Mesenchymal stem cell (in vitro differentiated cells and primary cell): ENCODE data around the gene CXCR6.

Experiments
- DNase-seq: peaks from one replicate; pipeline ENCODE4 v3.0.0-alpha.2; 2013
- H2AFZ ChIP-seq: one replicate; pipeline ENCODE4 v1.6.1; 2013; ENCODE audit warnings: low read depth, mild to moderate bottlenecking, control low read depth, inconsistent platforms, low read length, moderate library complexity
- H2AK5ac ChIP-seq: 2 replicates; pipeline ENCODE4 v1.6.1; 2013; ENCODE audit warnings: low read length, moderate library complexity, mild to moderate bottlenecking, inconsistent platforms; ENCODE audit not compliant: severe bottlenecking
- H2BK120ac ChIP-seq: one replicate; pipeline ENCODE4 v1.6.1; 2013; ENCODE audit warnings: low read depth, mild to moderate bottlenecking, inconsistent platforms, low read length, moderate library complexity
- H2BK12ac ChIP-seq, 2 experiments: one replicate each; pipeline ENCODE4 v1.6.1; 2013; ENCODE audit warnings: inconsistent platforms in 2 of 2, low read length in 2 of 2, mild to moderate bottlenecking in 2 of 2, moderate library complexity in 2 of 2, control low read depth in 1 of 2
- H2BK15ac ChIP-seq: one replicate; pipeline ENCODE4 v1.6.1; 2013; ENCODE audit warnings: mild to moderate bottlenecking, low read depth, inconsistent platforms; ENCODE audit not compliant: poor library complexity, severe bottlenecking
- H2BK5ac ChIP-seq: 2 replicates; pipeline ENCODE4 v1.6.1; 2013; ENCODE audit warnings: low read depth, mild to moderate bottlenecking, low read length, control low read depth, inconsistent platforms; ENCODE audit not compliant: poor library complexity, severe bottlenecking
- H3K14ac ChIP-seq, 2 experiments: one replicate each; pipeline ENCODE4 v1.6.1; 2013; ENCODE audit warnings: inconsistent platforms in 2 of 2, low read length in 2 of 2, control low read depth in 1 of 2, mild to moderate bottlenecking in 1 of 2, moderate library complexity in 1 of 2
- H3K18ac ChIP-seq, 2 experiments: one replicate each; pipeline ENCODE4 v1.6.1; 2013; ENCODE audit warnings: inconsistent platforms in 2 of 2, low read length in 2 of 2, control low read depth in 1 of 2, low read depth in 1 of 2, mild to moderate bottlenecking in 1 of 2
- H3K23ac ChIP-seq, 2 experiments: one replicate each; pipeline ENCODE4 v1.6.1; 2013; ENCODE audit warnings: inconsistent platforms in 2 of 2, low read length in 2 of 2, mild to moderate bottlenecking in 2 of 2, moderate library complexity in 2 of 2, control low read depth in 1 of 2
- H3K27ac ChIP-seq: 2 replicates; pipeline ENCODE4 v1.5.1; 2013; ENCODE audit warnings: mild to moderate bottlenecking, moderate library complexity, low read length, control low read depth, inconsistent platforms; ENCODE audit not compliant: poor library complexity, severe bottlenecking
- H3K27me3 ChIP-seq, 2 experiments: 2 replicates each; pipeline versions ENCODE4 v1.6.1 to v1.7.0; 2013; ENCODE audit warnings: low read length in 2 of 2, mild to moderate bottlenecking in 2 of 2, moderate library complexity in 2 of 2, control low read depth in 1 of 2, inconsistent platforms in 1 of 2; ENCODE audit not compliant: control insufficient read depth in 1 of 2, insufficient read depth in 1 of 2
- H3K36me3 ChIP-seq, 2 experiments: 2 replicates each; pipeline versions ENCODE4 v1.6.1 to v1.7.0; 2013; ENCODE audit warnings: low read length in 2 of 2, control low read depth in 1 of 2, inconsistent platforms in 1 of 2, low read depth in 1 of 2, mild to moderate bottlenecking in 1 of 2; ENCODE audit not compliant: insufficient read depth in 2 of 2, control insufficient read depth in 1 of 2
- H3K4ac ChIP-seq, 2 experiments: one replicate each; pipeline ENCODE4 v1.6.1; 2013; ENCODE audit warnings: inconsistent platforms in 2 of 2, low read length in 2 of 2, mild to moderate bottlenecking in 2 of 2, moderate library complexity in 2 of 2, control low read depth in 1 of 2, low read depth in 1 of 2
- H3K4me1 ChIP-seq: 2 replicates; pipeline ENCODE4 v1.6.1; 2013; ENCODE audit warnings: low read depth, low read length, control low read depth; ENCODE audit not compliant: control insufficient read depth, insufficient read depth
- H3K4me2 ChIP-seq: 2 replicates; pipeline ENCODE4 v1.6.1; 2013; ENCODE audit warnings: low read length, mild to moderate bottlenecking, inconsistent platforms; ENCODE audit not compliant: poor library complexity, severe bottlenecking
- H3K4me3 ChIP-seq, 2 experiments: 2 replicates each; pipeline versions ENCODE4 v1.5.1 to v1.7.0; 2013; ENCODE audit warnings: low read length in 2 of 2, mild to moderate bottlenecking in 2 of 2, control low read depth in 1 of 2, low read depth in 1 of 2; ENCODE audit not compliant: insufficient read depth in 1 of 2
- H3K79me1 ChIP-seq: replicated peaks from 2 replicates; pipeline ENCODE4 v1.6.1; 2013; ENCODE audit warnings: mild to moderate bottlenecking, control low read depth, low read length, inconsistent platforms; ENCODE audit not compliant: poor library complexity, severe bottlenecking
- H3K9ac ChIP-seq: 2 replicates; pipeline ENCODE4 v1.7.0; 2013; ENCODE audit warnings: mild to moderate bottlenecking, low read length, moderate library complexity
- H3K9me3 ChIP-seq: 2 replicates; pipeline ENCODE4 v1.7.0; 2013; ENCODE audit warnings: mild to moderate bottlenecking, low read length; ENCODE audit not compliant: control insufficient read depth
- H4K8ac ChIP-seq: one replicate; pipeline ENCODE4 v1.6.1; 2013; ENCODE audit warnings: inconsistent platforms, mild to moderate bottlenecking, low read length, moderate library complexity
- H4K91ac ChIP-seq: one replicate; pipeline ENCODE4 v1.6.1; 2013; ENCODE audit warnings: mild to moderate bottlenecking, low read length, inconsistent platforms
- WGBS: methylation state at CpG from one replicate; pipeline ENCODE4 v1.1.7; 2013; ENCODE audit warnings: mixed read lengths; 5-methylcytosine and 5-hydroxymethylcytosine counted together

Gene CXCR6

DNA sequence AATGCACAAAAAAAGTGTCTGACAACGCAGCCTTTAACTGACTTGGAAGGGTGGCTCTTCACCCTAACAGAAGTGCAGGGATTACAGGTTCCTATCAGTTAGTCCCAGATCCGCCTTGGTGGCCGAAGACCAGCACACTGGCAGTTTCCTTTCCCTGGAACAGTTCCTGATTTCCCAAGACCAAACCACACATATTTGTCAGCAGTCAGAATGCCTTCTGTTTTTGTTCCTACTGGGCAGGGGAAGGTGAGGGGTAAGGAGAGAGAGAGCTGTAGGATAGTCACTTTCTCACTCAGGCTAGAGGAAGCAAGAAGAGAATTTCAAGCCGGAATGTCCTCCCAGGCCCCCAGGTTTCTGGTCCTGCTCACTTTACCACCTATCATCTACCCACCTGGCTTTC lies 9.2 kb downstream of the CXCR6 start:
- Histone ChIP-seq H3K23ac (no peak overlapping the region), H2BK120ac (no peak overlapping the region), H3K4me3 (no peak overlapping the region), H3K4ac (no peak overlapping the region), H4K91ac (no peak overlapping the region), H3K36me3 (peaks cover 59 to 97% of the 10 kb centered on the region in 2 experiments), H3K27ac (no peak overlapping the region), H3K4me2 (no peak overlapping the region), H2AFZ (no peak overlapping the region), H3K9ac (no peak overlapping the region), H2BK15ac (no peak overlapping the region), H4K8ac (no peak overlapping the region), H3K27me3 (no peaks in the 10 kb centered on the region), H3K18ac (no peak overlapping the region), H3K4me1 (no peaks in the 10 kb centered on the region), H3K9me3 (no peaks in the 10 kb centered on the region), H2AK5ac (no peak overlapping the region), H2BK5ac (no peak overlapping the region), H3K14ac (no peak overlapping the region), H3K79me1 (no peaks in the 10 kb centered on the region), H2BK12ac (no peak overlapping the region)
- DNase-seq: no peak
- 85% methylated on average over 3 of the region's 4 CpGs for WGBS

- no peak for DNase-seq
- 83% methylated on average over 4 of the region's 4 CpGs for WGBS
- H2AK5ac ChIP-seq: no peak overlapping the region
Observed at GRCh38 chr3:45953536-45953935, 10.3 kb downstream of the CXCR6 start.

GRCh38 chr3:45954306-45954705 lies 11.0 kb downstream of the CXCR6 start:
- Histone ChIP-seq H3K18ac (no peak overlapping the region), H2BK5ac (no peak overlapping the region), H3K27me3 (no peaks in the 10 kb centered on the region), H2AFZ (no peak overlapping the region), H4K91ac (no peak overlapping the region), H3K4me1 (no peaks in the 10 kb centered on the region), H3K23ac (no peak overlapping the region), H3K9ac (no peak overlapping the region), H2BK15ac (no peak overlapping the region), H3K9me3 (no peaks in the 10 kb centered on the region), H3K4ac (no peak overlapping the region), H3K79me1 (no peaks in the 10 kb centered on the region), H3K14ac (no peak overlapping the region), H2BK120ac (no peak overlapping the region), H2BK12ac (no peak overlapping the region), H3K27ac (no peak overlapping the region), H3K36me3 (peaks cover 67 to 97% of the 10 kb centered on the region in 2 experiments), H4K8ac (no peak overlapping the region), H3K4me2 (no peak overlapping the region), H2AK5ac (no peak overlapping the region), H3K4me3 (no peak overlapping the region)
- DNase-seq: no peak
- WGBS: 100% methylated on average over 3 of the region's 3 CpGs

More at GRCh38 chr3:45953536-45953935, 10.3 kb downstream of the CXCR6 start:
- Histone ChIP-seq H4K91ac (no peak overlapping the region), H3K4ac (no peak overlapping the region), H3K9me3 (no peaks in the 10 kb centered on the region), H4K8ac (no peak overlapping the region), H3K4me1 (no peaks in the 10 kb centered on the region), H3K36me3 (peaks cover 65 to 97% of the 10 kb centered on the region in 2 experiments), H3K27ac (no peak overlapping the region), H3K14ac (no peak overlapping the region), H3K27me3 (no peaks in the 10 kb centered on the region), H3K4me3 (no peak overlapping the region), H2AFZ (no peak overlapping the region), H3K9ac (no peak overlapping the region), H2BK15ac (no peak overlapping the region), H2BK5ac (no peak overlapping the region), H3K23ac (no peak overlapping the region), H2BK12ac (no peak overlapping the region), H3K79me1 (no peaks in the 10 kb centered on the region), H2BK120ac (no peak overlapping the region), H3K4me2 (no peak overlapping the region), H3K18ac (no peak overlapping the region)

DNA sequence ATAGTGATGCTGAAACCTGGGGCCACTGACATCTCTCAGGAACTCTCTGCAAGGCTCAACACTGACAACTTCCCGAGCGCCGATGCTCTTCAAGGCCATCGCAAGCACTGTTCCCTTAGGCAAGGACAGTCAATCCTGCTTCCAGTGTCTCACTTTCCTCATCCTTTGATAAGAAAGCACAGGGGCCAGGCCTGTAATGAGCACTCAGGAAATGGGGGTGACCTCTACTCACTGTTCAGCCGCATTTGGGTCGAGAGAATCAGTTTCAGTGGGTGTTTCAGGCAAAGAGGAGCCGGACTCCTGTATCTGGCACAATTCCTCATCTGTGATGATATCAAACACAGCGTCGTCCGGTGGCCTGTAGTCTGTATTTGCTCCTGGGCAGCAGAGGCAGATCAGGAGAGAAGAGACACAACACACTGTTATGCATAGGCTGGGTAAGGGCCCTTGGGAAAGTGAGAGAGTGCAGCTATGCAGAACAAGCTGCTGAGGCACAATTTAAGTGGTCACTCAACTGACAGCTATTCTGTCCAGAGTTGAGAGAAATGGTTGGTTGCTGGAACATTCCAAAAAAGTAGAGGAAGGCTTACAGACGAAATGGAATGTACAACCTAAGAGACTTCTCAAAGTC lies 11.9 kb downstream of the CXCR6 start:
- Histone ChIP-seq H3K4me2 (no peak overlapping the region), H2BK5ac (no peak overlapping the region), H3K36me3 (peaks cover 67 to 97% of the 10 kb centered on the region in 2 experiments), H2BK120ac (no peak overlapping the region), H3K18ac (no peak overlapping the region), H3K27ac (no peak overlapping the region), H2BK15ac (no peak overlapping the region), H3K4ac (no peak overlapping the region), H3K14ac (no peak overlapping the region), H3K9ac (no peak overlapping the region), H3K4me3 (no peak overlapping the region), H3K23ac (no peak overlapping the region), H2AK5ac (no peak overlapping the region), H4K91ac (no peak overlapping the region), H3K4me1 (no peaks in the 10 kb centered on the region), H4K8ac (no peak overlapping the region), H3K9me3 (no peaks in the 10 kb centered on the region), H2AFZ (no peak overlapping the region), H2BK12ac (no peak overlapping the region), H3K27me3 (no peaks in the 10 kb centered on the region), H3K79me1 (no peaks in the 10 kb centered on the region)
- WGBS: 93% methylated on average over 10 of the region's 11 CpGs
- no peak for DNase-seq
